Motor neuron (in vitro differentiated cells): ENCODE results near the gene CFH. TPM values are rescaled to one million over a fixed set of nuclear protein-coding genes. Genes with fewer than 3 reads are reported as not detected.
"Not testable (repeated sequence)": the region's sequence is repeated elsewhere in the genome, so short reads cannot be mapped to it uniquely, and the experiment has no call there.

ENCODE experiments used
- ATAC-seq, 8 experiments: fragments of 200-7000 bp; cut with Tn5 transposase; replicated peaks in 6 of 8; 2 replicates each; pipeline ENCODE4 v1.8.0; 2021; ENCODE audit warnings: mild to moderate bottlenecking in 8 of 8, moderate library complexity in 8 of 8
- H3K27ac ChIP-seq, 2 donors: fragments of 250-450 bp; sonication (Bioruptor Pico); 2 replicates each; pipeline ENCODE4 v1.9.0; 2021; ENCODE audit warnings: antibody characterized with exemption in 2 of 2, mild to moderate bottlenecking in 2 of 2, moderate library complexity in 1 of 2
- H3K4me1 ChIP-seq, 2 donors: fragments of 250-450 bp; sonication (Bioruptor Pico); replicated peaks in 1 of 2; 2 replicates each; pipeline ENCODE4 v1.6.1; 2021; ENCODE audit warnings: antibody characterized with exemption in 2 of 2, mild to moderate bottlenecking in 2 of 2, moderate library complexity in 1 of 2
- H3K4me3 ChIP-seq, 5 donors: fragments of 250-450 bp; sonication (Bioruptor Pico); 2 replicates each; pipeline ENCODE4 v1.9.0; 2021; ENCODE audit warnings: antibody characterized with exemption in 5 of 5, mild to moderate bottlenecking in 5 of 5, moderate library complexity in 4 of 5
- WGBS, 10 experiments: fragments of 450-650 bp; shearing (Covaris generic); methylation state at CpG; one replicate each; pipeline ENCODE4 v1.0.0; 2022; 5-methylcytosine and 5-hydroxymethylcytosine counted together
- in situ Hi-C, 9 experiments: fragments of 400-800 bp; cut with MboI; loops; one replicate each; pipeline ENCODE4 v1.15.0; 2021; ENCODE audit warnings: low sequenced_read_pairs in 9 of 9, low pct_unique_long_range_greater_than_20kb in 2 of 9; ENCODE audit not compliant: unreplicated experiment in 9 of 9
- total RNA-seq, 8 experiments: library from RNA; unstranded; fragments of 300-600 nt; gene quantifications; 2 replicates each; pipeline versions ENCODE4 v1.2.3 to v1.2.4, GENCODE V29; 2022

Gene CFH
- total RNA-seq, result 100 to 1,000 TPM in 2 of 8 experiments, 10 to 100 TPM in 2, under 1 TPM in 2, not detected in 2; 0.09 to 174 (median 53.1) TPM

GRCh38 chr1:196651637-196652215 is at the start of gene CFH:
TSS of gene CFH (plus strand) at chr1:196652043. CDS start at chr1:196652118, 75 bp downstream.
- peak in 3 of 8 experiments; percentile 49 to 71 (median 68) for ATAC-seq
- H3K27ac ChIP-seq, result no peak within 1 kb of the TSS
- in situ Hi-C loops, result loop anchor here in 6 of 9 experiments (25.0 kb wide), 3 partner anchors 314 to 514 kb away; no protein-coding TSS in a partner anchor
- 0 to 89% (median 75%) methylated on average over 1 to 5 of the region's 5 CpGs for WGBS, 10 experiments
- H3K4me1 ChIP-seq, result no peaks in the 10 kb centered on the region
- no peak within 1 kb of the TSS for H3K4me3 ChIP-seq

DNA sequence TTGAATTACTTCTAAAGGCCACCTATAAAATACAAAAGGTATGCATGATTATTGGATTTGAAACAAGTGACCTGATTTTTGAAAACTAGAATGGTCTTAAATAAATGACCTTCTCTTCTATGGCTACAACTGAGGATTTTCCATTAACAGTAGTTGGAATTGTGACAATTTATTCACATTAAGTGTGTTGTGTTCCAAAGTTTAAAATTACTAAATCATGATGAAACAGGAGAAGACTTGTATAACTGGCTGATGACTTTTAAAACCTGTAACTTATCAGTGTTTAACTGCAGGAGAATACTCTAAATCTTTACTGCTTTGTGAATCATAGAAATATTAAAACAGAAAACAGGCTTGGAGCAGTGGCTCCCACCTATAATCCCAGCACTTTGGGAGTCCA is 48.2 kb upstream of the CFH start:
- in situ Hi-C loops, result no loop called here
- no peak for ATAC-seq
- H3K27ac ChIP-seq, result no peak overlapping the region
- H3K4me3 ChIP-seq, result no peak overlapping the region
- H3K4me1 ChIP-seq, result peaks cover 15 to 27% of the 10 kb centered on the region in 2 donors

DNA sequence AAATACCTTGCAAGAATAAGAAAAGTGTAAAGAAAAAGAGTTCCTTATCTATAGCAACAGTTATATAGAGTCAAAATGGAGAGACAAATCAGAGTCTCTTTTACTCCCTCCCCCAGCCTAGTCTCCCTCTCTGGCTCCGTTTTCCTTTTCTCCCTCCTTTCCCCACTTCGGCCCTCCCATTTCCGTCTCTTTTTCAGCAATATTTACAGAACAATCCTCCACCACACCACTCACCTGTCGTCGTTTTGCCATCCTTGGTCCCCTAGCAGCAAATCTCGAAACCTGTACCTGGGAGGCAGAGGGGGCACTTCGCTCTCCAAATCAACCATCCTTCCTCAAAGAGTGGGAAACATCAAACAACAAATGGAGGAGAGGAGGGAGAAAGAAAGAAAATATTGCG is 43.9 kb upstream of the CFH start:
- peaks cover 8 to 24% of the 10 kb centered on the region in 2 donors for H3K4me1 ChIP-seq
- 0 to 7% (median 2%) methylated on average over 3 to 8 of the region's 8 CpGs; no CpG with 5 or more reads in 2 of the 10 experiments for WGBS, 10 experiments
- H3K4me3 ChIP-seq, result peak overlapping the region; percentile 49 to 91 (median 70)
- peak in 1 of 8 experiments; percentile 6 for ATAC-seq
- in situ Hi-C loops, result no loop called here
- peak overlapping the region; percentile 75 to 88 for H3K27ac ChIP-seq

- peaks cover 8 to 24% of the 10 kb centered on the region in 2 donors for H3K4me1 ChIP-seq
- H3K4me3 ChIP-seq, result peak within 1 kb of the TSS; percentile 49 to 91 (median 70)
- in situ Hi-C loops, result no loop called here
- WGBS, 10 experiments, result 0 to 20% (median 2%) methylated on average over 1 to 20 of the region's 43 CpGs; no CpG with 5 or more reads in 2 of the 10 experiments
- ATAC-seq, result peak; percentile 52 to 95 (median 94)
- H3K27ac ChIP-seq, result peak within 1 kb of the TSS; percentile 75 to 88
Measured at GRCh38 chr1:196608390-196609369, 43.2 kb upstream of the CFH start, which contains the start of gene KCNT2. TSS of gene KCNT2 (minus strand) at chr1:196608440. CDS start at chr1:196608309, 131 bp downstream.

DNA sequence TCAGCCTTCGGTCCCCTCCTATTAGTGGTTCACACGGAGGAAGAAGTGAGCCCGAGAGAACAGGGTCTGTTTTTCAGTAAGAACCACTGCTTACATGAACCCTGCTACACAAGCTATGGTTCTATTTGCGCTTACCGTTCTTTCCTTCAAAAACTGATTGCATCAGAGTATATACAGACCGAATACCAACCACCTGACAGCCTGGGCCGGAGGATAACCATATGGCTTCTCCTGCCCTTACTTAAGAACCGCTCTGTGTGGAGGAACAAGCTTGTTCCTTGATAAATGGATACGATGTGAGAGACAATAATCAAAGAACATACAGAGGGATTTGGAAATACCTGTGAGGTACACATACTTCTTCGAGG is 42.5 kb upstream of the CFH start:
- Histone ChIP-seq H3K4me3 (peak overlapping the region; percentile 49 to 91 (median 70)), H3K27ac (peak overlapping the region; percentile 55 to 88), H3K4me1 (peaks cover 8 to 24% of the 10 kb centered on the region in 2 donors)
- in situ Hi-C loops, result no loop called here
- ATAC-seq, result no peak
- WGBS, 10 experiments, result 9 to 68% (median 41%) methylated on average over 2 to 9 of the region's 10 CpGs; no CpG with 5 or more reads in 2 of the 10 experiments

DNA sequence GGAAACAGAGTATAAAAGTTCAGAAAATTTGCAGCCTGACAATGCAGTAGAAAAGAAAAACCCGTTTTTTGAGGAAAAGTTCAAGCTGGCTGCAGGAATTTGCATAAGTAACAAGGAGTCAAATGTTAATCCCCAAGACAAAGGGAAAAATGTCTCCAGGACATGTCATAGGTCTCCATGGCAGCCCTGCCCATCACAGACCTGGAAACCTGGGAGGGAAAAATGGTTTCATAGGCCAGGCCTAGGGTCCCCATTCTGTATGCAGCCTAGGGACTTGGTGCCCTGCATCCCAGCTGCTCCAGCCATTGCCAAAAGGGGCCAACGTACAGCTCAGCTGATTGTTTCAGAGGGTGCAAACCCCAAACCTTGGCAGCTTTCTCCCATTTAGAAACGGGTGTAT is 40.0 kb upstream of the CFH start:
- H3K27ac ChIP-seq, result no peak overlapping the region
- no peak overlapping the region for H3K4me3 ChIP-seq
- in situ Hi-C loops, result no loop called here
- H3K4me1 ChIP-seq, result peaks cover 8 to 14% of the 10 kb centered on the region in 2 donors
- WGBS, 10 experiments, result 0 to 95% (median 71%) methylated on average over 1 to 3 of the region's 3 CpGs
- no peak for ATAC-seq

DNA sequence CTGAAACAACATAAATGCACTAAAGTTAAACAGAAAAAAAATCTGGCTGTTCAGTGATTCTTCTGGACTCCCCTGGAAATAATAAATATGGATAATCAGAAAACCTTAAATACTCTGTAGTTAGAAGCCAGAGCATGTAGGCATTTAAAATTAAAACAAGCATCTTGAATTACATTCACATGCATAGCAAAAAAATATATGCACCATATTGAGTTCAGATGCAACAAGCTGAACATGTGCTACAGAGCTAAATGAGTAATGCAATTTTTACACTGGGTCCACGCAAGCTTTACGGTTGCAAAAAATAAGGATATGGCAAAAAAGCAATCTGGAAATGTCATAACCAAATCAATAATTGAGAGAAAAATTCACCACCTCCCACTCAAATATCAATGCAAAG is 32.1 kb upstream of the CFH start:
- no peak overlapping the region for H3K4me3 ChIP-seq
- 51 to 100% (median 89%) methylated on average over 1 to 2 of the region's 2 CpGs; no CpG with 5 or more reads in 1 of the 10 experiments for WGBS, 10 experiments
- ATAC-seq, result no peak
- no peaks in the 10 kb centered on the region for H3K4me1 ChIP-seq
- H3K27ac ChIP-seq, result no peak overlapping the region
- in situ Hi-C loops, result no loop called here

- WGBS, 10 experiments, result 35 to 92% (median 71%) methylated on average over 1 of the region's 1 CpG; no CpG with 5 or more reads in 1 of the 10 experiments
- ATAC-seq, result no peak
- in situ Hi-C loops, result no loop called here
Measured at GRCh38 chr1:196623079-196623478, 28.8 kb upstream of the CFH start.

GRCh38 chr1:196628838-196629237 is 23.0 kb upstream of the CFH start:
- 53 to 100% (median 70%) methylated on average over 1 to 3 of the region's 3 CpGs for WGBS, 10 experiments
- H3K4me3 ChIP-seq, result no peak overlapping the region
- ATAC-seq, result no peak
- no peak overlapping the region for H3K27ac ChIP-seq
- no peaks in the 10 kb centered on the region for H3K4me1 ChIP-seq
- in situ Hi-C loops, result no loop called here

More at GRCh38 chr1:196623079-196623478, 28.8 kb upstream of the CFH start:
- Histone ChIP-seq H3K4me3 (no peak overlapping the region), H3K4me1 (no peaks in the 10 kb centered on the region), H3K27ac (no peak overlapping the region)

DNA sequence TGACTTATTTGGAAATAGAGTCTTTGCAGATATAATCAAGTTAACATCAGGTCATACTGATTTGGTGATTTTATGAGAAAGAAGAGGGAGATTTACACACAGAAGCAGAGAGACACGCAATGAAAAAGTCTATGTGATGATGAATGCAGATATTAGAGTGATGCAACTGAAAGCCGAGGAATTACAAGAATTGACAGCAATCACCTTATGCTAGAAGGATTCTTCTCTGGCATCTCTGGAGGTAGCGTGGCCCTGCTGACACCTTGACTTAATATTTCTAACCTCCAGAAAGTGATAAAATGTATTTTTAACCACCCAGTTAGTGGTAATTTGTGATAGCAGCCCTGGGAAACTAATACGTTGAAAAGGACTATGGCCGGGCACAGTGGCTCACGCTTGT is 14.2 kb upstream of the CFH start:
- ATAC-seq, result no peak
- WGBS, 10 experiments, result 62 to 100% (median 96%) methylated on average over 1 to 6 of the region's 6 CpGs
- in situ Hi-C loops, result no loop called here

GRCh38 chr1:196638466-196638865 is 13.4 kb upstream of the CFH start:
- Histone ChIP-seq H3K4me1 (no peaks in the 10 kb centered on the region), H3K27ac (no peak overlapping the region), H3K4me3 (no peak overlapping the region)
- no peak for ATAC-seq
- 8 to 100% (median 86%) methylated on average over 1 to 2 of the region's 2 CpGs for WGBS, 10 experiments
- in situ Hi-C loops, result no loop called here

More for the DNA sequence above, 14.2 kb upstream of the CFH start:
- Histone ChIP-seq H3K27ac (no peak overlapping the region), H3K4me3 (no peak overlapping the region), H3K4me1 (no peaks in the 10 kb centered on the region)

GRCh38 chr1:196639291-196639690 is 12.6 kb upstream of the CFH start:
- WGBS, 10 experiments, result 85 to 100% (median 93%) methylated on average over 3 to 5 of the region's 5 CpGs; no CpG with 5 or more reads in 3 of the 10 experiments
- in situ Hi-C loops, H3K4me3 ChIP-seq, H3K4me1 ChIP-seq, H3K27ac ChIP-seq, ATAC-seq: not testable (repeated sequence)

- WGBS, 10 experiments, result 20 to 100% (median 91%) methylated on average over 1 of the region's 1 CpG; no CpG with 5 or more reads in 3 of the 10 experiments
- Histone ChIP-seq H3K27ac (no peak overlapping the region), H3K4me1 (no peaks in the 10 kb centered on the region), H3K4me3 (no peak overlapping the region)
- ATAC-seq, result no peak
- in situ Hi-C loops, result no loop called here
Measured at GRCh38 chr1:196640976-196641375, 10.9 kb upstream of the CFH start.
